ENCODE data around the gene MSI2.

The MSI2 gene

GRCh38 chr17:57528058-57528451, 271.7 kb downstream of the MSI2 start:
- DNase-seq (ENCODE audit: low read depth, low spot score) = no peak
- H3K9ac ChIP-seq (ENCODE audit: insufficient read length) = no peak overlapping the region
- H3K27ac ChIP-seq = no peak overlapping the region
- H3K9me3 ChIP-seq (ENCODE audit: low read depth, low read length) = no peaks in the 10 kb centered on the region
- no peak for TF ChIP-seq EZH2 (IDR thresholded peaks at IDR 0.05)
- no peak for TF ChIP-seq FOXP2 (optimal IDR thresholded peaks at IDR 0.05; ENCODE audit: control extremely low read depth, extremely low read length, insufficient read depth)
- TF ChIP-seq POLR2AphosphoS5 (IDR thresholded peaks at IDR 0.05; ENCODE audit: borderline replicate concordance, low read depth, low read length) = no peak
- no peaks in the 10 kb centered on the region for H3K36me3 ChIP-seq (ENCODE audit: insufficient read depth, low read length)
- H3K4me3 ChIP-seq = no peak overlapping the region

DNA sequence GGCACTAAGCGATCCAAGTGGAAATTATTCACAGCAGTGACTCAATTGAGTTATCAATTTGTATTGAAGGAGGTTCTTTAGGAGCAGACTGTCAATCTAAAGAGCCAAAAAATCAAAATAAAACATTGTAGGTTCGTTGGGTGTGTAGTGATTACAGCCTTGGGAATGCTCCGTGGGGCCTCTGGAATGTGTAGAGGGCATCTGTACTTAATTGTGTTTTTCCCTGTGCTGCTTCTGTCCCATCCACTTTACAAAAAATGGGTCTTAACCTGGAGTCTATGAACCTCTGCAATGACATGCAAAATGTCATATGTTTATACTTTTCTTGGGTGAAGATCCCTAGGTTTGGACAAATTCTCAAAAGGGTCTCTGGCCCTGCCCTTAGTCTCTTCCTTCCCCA, 273.7 kb downstream of the MSI2 start:
- no peak for DNase-seq (ENCODE audit: low read depth, low spot score)
- TF ChIP-seq EZH2 (IDR thresholded peaks at IDR 0.05) (no peak), FOXP2 (optimal IDR thresholded peaks at IDR 0.05; ENCODE audit: control extremely low read depth, extremely low read length, insufficient read depth) (no peak), POLR2AphosphoS5 (IDR thresholded peaks at IDR 0.05; ENCODE audit: borderline replicate concordance, low read depth, low read length) (no peak)
- H3K27ac ChIP-seq = no peak overlapping the region

GRCh38 chr17:57530508-57530907, 274.2 kb downstream of the MSI2 start:
- no peak overlapping the region for H3K4me3 ChIP-seq
- no peak for TF ChIP-seq EZH2 (IDR thresholded peaks at IDR 0.05)
- TF ChIP-seq POLR2AphosphoS5 (IDR thresholded peaks at IDR 0.05; ENCODE audit: borderline replicate concordance, low read depth, low read length) = no peak
- TF ChIP-seq FOXP2 (optimal IDR thresholded peaks at IDR 0.05; ENCODE audit: control extremely low read depth, extremely low read length, insufficient read depth) = no peak
- H3K9me3 ChIP-seq (ENCODE audit: low read depth, low read length) = no peaks in the 10 kb centered on the region
- no peak for DNase-seq (ENCODE audit: low read depth, low spot score)
- no peak overlapping the region for H3K9ac ChIP-seq (ENCODE audit: insufficient read length)
- H3K36me3 ChIP-seq (ENCODE audit: insufficient read depth, low read length) = no peaks in the 10 kb centered on the region
- no peak overlapping the region for H3K27ac ChIP-seq

More for the DNA sequence above, 273.7 kb downstream of the MSI2 start:
- no peaks in the 10 kb centered on the region for H3K9me3 ChIP-seq (ENCODE audit: low read depth, low read length)
- no peak overlapping the region for H3K9ac ChIP-seq (ENCODE audit: insufficient read length)
- no peaks in the 10 kb centered on the region for H3K36me3 ChIP-seq (ENCODE audit: insufficient read depth, low read length)
- no peak overlapping the region for H3K4me3 ChIP-seq

DNA sequence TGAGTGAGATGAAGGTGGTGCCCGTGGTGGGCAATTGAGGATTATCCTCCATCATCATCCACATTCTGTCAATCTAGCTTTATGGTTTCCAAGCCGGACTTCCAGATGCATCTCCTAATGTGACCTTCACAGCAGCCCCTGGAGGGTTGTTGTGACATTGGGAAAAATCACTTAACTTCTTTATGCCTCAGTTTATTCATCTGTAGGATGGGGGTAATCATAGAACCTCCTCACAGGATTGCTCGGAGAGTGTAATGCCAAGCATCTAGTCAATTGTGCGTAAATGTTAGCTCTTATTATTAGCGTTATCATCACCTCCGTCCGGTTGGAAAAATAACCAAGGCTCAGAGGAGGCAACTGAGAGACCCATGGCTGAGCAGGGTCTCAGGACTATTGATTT, 274.8 kb downstream of the MSI2 start:
- H3K4me3 ChIP-seq = no peak overlapping the region
- no peaks in the 10 kb centered on the region for H3K36me3 ChIP-seq (ENCODE audit: insufficient read depth, low read length)
- TF ChIP-seq POLR2AphosphoS5 (IDR thresholded peaks at IDR 0.05; ENCODE audit: borderline replicate concordance, low read depth, low read length) (no peak), EZH2 (IDR thresholded peaks at IDR 0.05) (no peak), FOXP2 (optimal IDR thresholded peaks at IDR 0.05; ENCODE audit: control extremely low read depth, extremely low read length, insufficient read depth) (no peak)
- DNase-seq (ENCODE audit: low read depth, low spot score) = no peak
- no peaks in the 10 kb centered on the region for H3K9me3 ChIP-seq (ENCODE audit: low read depth, low read length)
- H3K27ac ChIP-seq = no peak overlapping the region
- no peak overlapping the region for H3K9ac ChIP-seq (ENCODE audit: insufficient read length)

GRCh38 chr17:57531648-57532504, 275.6 kb downstream of the MSI2 start:
- H3K9ac ChIP-seq (ENCODE audit: insufficient read length) = no peak overlapping the region
- no peak overlapping the region for H3K27ac ChIP-seq

GRCh38 chr17:57532556-57532955, 276.2 kb downstream of the MSI2 start:
- H3K27ac ChIP-seq = no peak overlapping the region
- no peak overlapping the region for H3K4me3 ChIP-seq
- H3K9ac ChIP-seq (ENCODE audit: insufficient read length) = no peak overlapping the region
- no peaks in the 10 kb centered on the region for H3K9me3 ChIP-seq (ENCODE audit: low read depth, low read length)
- no peaks in the 10 kb centered on the region for H3K36me3 ChIP-seq (ENCODE audit: insufficient read depth, low read length)
- DNase-seq (ENCODE audit: low read depth, low spot score) = no peak
- TF ChIP-seq POLR2AphosphoS5 (IDR thresholded peaks at IDR 0.05; ENCODE audit: borderline replicate concordance, low read depth, low read length) (no peak), EZH2 (IDR thresholded peaks at IDR 0.05) (no peak), FOXP2 (optimal IDR thresholded peaks at IDR 0.05; ENCODE audit: control extremely low read depth, extremely low read length, insufficient read depth) (no peak)

More at GRCh38 chr17:57531648-57532504, 275.6 kb downstream of the MSI2 start:
- Histone ChIP-seq H3K36me3 (ENCODE audit: insufficient read depth, low read length) (no peaks in the 10 kb centered on the region), H3K4me3 (no peak overlapping the region), H3K9me3 (ENCODE audit: low read depth, low read length) (no peaks in the 10 kb centered on the region)
- no peak for TF ChIP-seq EZH2 (IDR thresholded peaks at IDR 0.05)
- no peak for TF ChIP-seq FOXP2 (optimal IDR thresholded peaks at IDR 0.05; ENCODE audit: control extremely low read depth, extremely low read length, insufficient read depth)
- no peak for DNase-seq (ENCODE audit: low read depth, low spot score)

DNA sequence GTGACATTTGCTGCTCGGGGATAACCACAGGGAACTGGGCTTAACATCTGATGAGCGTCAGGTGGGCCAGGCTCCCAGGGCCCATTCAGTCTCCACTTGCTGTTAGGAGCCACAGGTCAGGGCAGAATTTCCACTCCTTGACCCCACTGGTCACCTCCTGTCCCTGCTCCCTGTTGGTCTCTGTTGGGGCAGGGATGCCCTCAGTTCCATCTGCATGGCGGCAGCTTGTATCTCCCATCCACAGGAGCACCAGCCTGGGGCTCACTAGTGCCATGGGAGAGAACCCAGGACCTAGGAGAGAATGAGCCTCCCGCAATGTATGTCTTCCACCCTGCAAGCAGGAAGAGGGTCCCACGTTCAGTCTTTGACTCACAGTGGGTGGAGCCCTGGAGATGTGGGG, 276.6 kb downstream of the MSI2 start:
- Histone ChIP-seq H3K27ac (no peak overlapping the region), H3K4me3 (no peak overlapping the region), H3K9me3 (ENCODE audit: low read depth, low read length) (no peaks in the 10 kb centered on the region), H3K36me3 (ENCODE audit: insufficient read depth, low read length) (no peaks in the 10 kb centered on the region), H3K9ac (ENCODE audit: insufficient read length) (no peak overlapping the region)
- TF ChIP-seq FOXP2 (optimal IDR thresholded peaks at IDR 0.05; ENCODE audit: control extremely low read depth, extremely low read length, insufficient read depth) = no peak
- no peak for TF ChIP-seq POLR2AphosphoS5 (IDR thresholded peaks at IDR 0.05; ENCODE audit: borderline replicate concordance, low read depth, low read length)
- no peak for TF ChIP-seq EZH2 (IDR thresholded peaks at IDR 0.05)
- DNase-seq (ENCODE audit: low read depth, low spot score) = no peak

- DNase-seq (ENCODE audit: low read depth, low spot score) = no peak
- Histone ChIP-seq H3K27ac (no peak overlapping the region), H3K9me3 (ENCODE audit: low read depth, low read length) (no peaks in the 10 kb centered on the region), H3K36me3 (ENCODE audit: insufficient read depth, low read length) (no peaks in the 10 kb centered on the region), H3K4me3 (no peak overlapping the region), H3K9ac (ENCODE audit: insufficient read length) (no peak overlapping the region)
- TF ChIP-seq EZH2 (IDR thresholded peaks at IDR 0.05) = no peak
- TF ChIP-seq FOXP2 (optimal IDR thresholded peaks at IDR 0.05; ENCODE audit: control extremely low read depth, extremely low read length, insufficient read depth) = no peak
- TF ChIP-seq POLR2AphosphoS5 (IDR thresholded peaks at IDR 0.05; ENCODE audit: borderline replicate concordance, low read depth, low read length) = no peak
Measured at GRCh38 chr17:57533684-57534305, 277.5 kb downstream of the MSI2 start.

All from SK-N-MC (cell line).